Left ventricle myocardium inferior (tissue), 1 donor: ENCODE data around the gene HDAC2. TPM values are rescaled to one million over a fixed set of nuclear protein-coding genes. Genes with fewer than 3 reads are reported as not detected.
A peak's percentile ranks its signal among the peaks of the same experiment; 100 is the strongest.
"Not testable (repeated sequence)": the region's sequence is repeated elsewhere in the genome, so short reads cannot be mapped to it uniquely, and the experiment has no call there.

Source experiments
- DNase-seq: peaks from one replicate; pipeline ENCODE4 v3.0.0-alpha.2; 2020
- H3K27ac ChIP-seq: fragments of 200-600 bp; replicated peaks from 2 replicates; pipeline ENCODE4 v1.8.0; 2021
- H3K27me3 ChIP-seq: fragments of 200-600 bp; 2 replicates; pipeline ENCODE4 v1.8.0; 2021; ENCODE audit warnings: low read depth
- H3K36me3 ChIP-seq: fragments of 200-600 bp; 2 replicates; pipeline ENCODE4 v1.8.0; 2021
- H3K4me1 ChIP-seq: fragments of 200-600 bp; 2 replicates; pipeline ENCODE4 v1.8.0; 2021
- H3K4me3 ChIP-seq: fragments of 200-600 bp; 2 replicates; pipeline ENCODE4 v1.8.0; 2021; ENCODE audit warnings: mild to moderate bottlenecking, moderate library complexity
- H3K9me3 ChIP-seq: fragments of 200-600 bp; replicated peaks from 2 replicates; pipeline ENCODE4 v1.8.0; 2021
- CTCF ChIP-seq: fragments of 200-600 bp; IDR thresholded peaks from 2 replicates; pipeline ENCODE4 v1.8.0; 2021; ENCODE audit warnings: antibody characterized with exemption, mild to moderate bottlenecking, borderline replicate concordance
- intact Hi-C: fragments of 100-400 bp; cut with micrococcal nuclease; formaldehyde crosslinking; loops from one replicate; pipeline ENCODE4 v1.11.0; 2022
- total RNA-seq: library from RNA; stranded (reverse); fragmentation: NEBNext Ultra II Directional; extraction: Animal tissue kit (Norgen Biotek cat#: 25700); gene quantifications from one replicate; pipeline ENCODE4 v1.2.1, GENCODE V29; 2021
- donor health status: DM: no; HTN: yes; CAD: no; lungs with severe emphysema.

The HDAC2 gene
- total RNA-seq, 1 donor from 2014 or later: 44.3 TPM

GRCh38 chr6:113936093-113936934 lies 34.6 kb downstream of the HDAC2 start:
- peaks cover under 1% of the 10 kb centered on the region for H3K9me3 ChIP-seq
- no peak for DNase-seq
- peaks cover 28% of the 10 kb centered on the region for H3K36me3 ChIP-seq
- no peaks in the 10 kb centered on the region for H3K27me3 ChIP-seq
- H3K4me3 ChIP-seq: no peak overlapping the region
- intact Hi-C loops: no loop called here
- TF ChIP-seq CTCF: peak; percentile 82
- H3K27ac ChIP-seq: no peak overlapping the region
- H3K4me1 ChIP-seq: peaks cover 8% of the 10 kb centered on the region

DNA sequence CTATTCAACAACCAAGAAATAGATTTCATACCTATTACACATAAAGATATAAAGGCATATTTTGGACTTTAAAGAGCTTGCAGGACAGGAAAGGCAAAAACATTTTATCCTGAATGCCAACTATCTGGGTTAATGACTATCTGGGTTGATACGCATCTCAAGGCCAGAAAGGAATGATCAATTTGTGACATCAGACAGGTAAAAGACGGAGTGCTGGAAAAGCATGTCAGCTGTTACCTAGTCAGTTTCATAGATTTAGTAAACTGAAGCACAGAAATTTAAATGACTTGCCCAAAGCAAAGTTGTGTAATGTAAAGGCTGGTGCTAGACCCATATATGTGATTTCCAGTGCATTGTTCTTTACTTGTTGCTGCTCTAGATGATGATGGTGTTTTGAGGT lies 36.8 kb downstream of the HDAC2 start:
- H3K4me3 ChIP-seq: no peak overlapping the region
- no peaks in the 10 kb centered on the region for H3K4me1 ChIP-seq
- no peaks in the 10 kb centered on the region for H3K27me3 ChIP-seq
- DNase-seq: no peak
- intact Hi-C loops: no loop called here
- peaks cover 20% of the 10 kb centered on the region for H3K9me3 ChIP-seq
- no peak overlapping the region for H3K27ac ChIP-seq
- TF ChIP-seq CTCF: no peak
- H3K36me3 ChIP-seq: peaks cover 13% of the 10 kb centered on the region

GRCh38 chr6:113931907-113932306 lies 39.0 kb downstream of the HDAC2 start:
- Histone ChIP-seq H3K36me3 (peaks cover 11% of the 10 kb centered on the region), H3K9me3 (peaks cover 31% of the 10 kb centered on the region)
- H3K27ac ChIP-seq, intact Hi-C loops, H3K27me3 ChIP-seq, H3K4me3 ChIP-seq, DNase-seq, H3K4me1 ChIP-seq: not testable (repeated sequence)

DNA sequence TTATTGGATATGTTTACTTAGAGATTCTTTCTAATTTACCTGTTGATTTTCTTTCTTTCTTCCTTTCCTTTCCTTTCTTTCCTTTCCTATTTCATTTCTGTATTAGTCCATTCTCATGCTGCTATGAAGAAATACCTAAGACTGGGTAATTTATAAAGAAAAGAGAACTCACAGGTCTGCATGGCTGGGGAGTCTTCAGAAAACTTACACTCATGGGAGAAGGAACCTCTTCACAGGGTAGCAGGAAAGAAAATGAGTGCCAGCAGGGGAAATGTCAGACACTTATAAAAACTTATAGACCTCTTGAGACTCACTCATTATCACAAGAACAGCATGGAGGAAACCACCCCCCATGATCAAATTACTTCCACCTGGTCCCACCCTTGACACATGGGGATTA lies 40.8 kb downstream of the HDAC2 start:
- Histone ChIP-seq H3K9me3 (peaks cover 31% of the 10 kb centered on the region), H3K4me1 (peaks cover 6% of the 10 kb centered on the region), H3K4me3 (no peak overlapping the region), H3K36me3 (peaks cover 11% of the 10 kb centered on the region), H3K27ac (no peak overlapping the region), H3K27me3 (no peaks in the 10 kb centered on the region)
- TF ChIP-seq CTCF: no peak
- intact Hi-C loops: no loop called here
- no peak for DNase-seq

DNA sequence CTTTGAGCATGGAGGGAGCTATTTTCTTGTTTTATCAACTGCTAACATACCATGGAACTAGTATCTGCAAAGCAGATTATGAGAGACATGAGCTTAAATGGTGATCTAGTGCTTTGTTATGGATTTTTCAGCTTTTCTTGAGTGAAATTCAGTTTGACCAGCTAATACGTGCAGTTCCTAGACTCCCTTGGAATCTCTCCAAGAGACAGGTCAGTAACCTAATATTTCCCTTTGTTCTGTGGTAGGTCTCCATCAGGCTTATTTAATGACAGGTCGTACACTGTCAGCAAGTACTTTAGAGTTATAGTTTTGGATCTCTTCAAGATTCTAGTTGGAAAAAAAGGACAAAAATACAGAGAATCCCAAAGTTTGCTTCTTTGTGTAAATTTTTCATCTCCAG lies 43.9 kb downstream of the HDAC2 start:
- intact Hi-C loops: no loop called here
- Histone ChIP-seq H3K27ac (peak overlapping the region; percentile 68), H3K27me3 (no peaks in the 10 kb centered on the region), H3K36me3 (peaks cover 11% of the 10 kb centered on the region), H3K4me1 (peaks cover 29% of the 10 kb centered on the region), H3K9me3 (peaks cover 31% of the 10 kb centered on the region), H3K4me3 (no peak overlapping the region)
- DNase-seq: no peak
- TF ChIP-seq CTCF: no peak

GRCh38 chr6:113925378-113925777 lies 45.6 kb downstream of the HDAC2 start:
- H3K27me3 ChIP-seq: no peaks in the 10 kb centered on the region
- TF ChIP-seq CTCF: no peak
- no peak for DNase-seq
- intact Hi-C loops: no loop called here
- H3K36me3 ChIP-seq: peaks cover 11% of the 10 kb centered on the region
- no peak overlapping the region for H3K4me3 ChIP-seq
- H3K9me3 ChIP-seq: peaks cover 23% of the 10 kb centered on the region
- H3K27ac ChIP-seq: peak overlapping the region; percentile 77
- H3K4me1 ChIP-seq: peaks cover 44% of the 10 kb centered on the region
